ENCODE results near the gene TSPAN18. TPM values are rescaled to one million over a fixed set of nuclear protein-coding genes. Genes with fewer than 3 reads are reported as not detected.

The TSPAN18 gene
- total and polyA plus RNA-seq, 2 of the 8 experiments (the other 6 are each of a cell fraction or from before 2014, with no cell fraction given): 5.2 to 10.2 TPM

GRCh38 chr11:44711787-44712608 is 14.8 kb upstream of the TSPAN18 start:
- no peak overlapping the region for H3K4me3 ChIP-seq (ENCODE audit: extremely low read depth in 1 of 4, insufficient read depth in 2 of 4, low read depth in 3 of 4, low read length in 4 of 4)
- peak overlapping the region; percentile 79; the same call in 1 of the 2 replicates for H3K18ac ChIP-seq (ENCODE audit: extremely low read depth, low read length)
- H2BK15ac ChIP-seq (ENCODE audit: low read length): peak overlapping the region; percentile 88; the same call in 1 of the 2 replicates
- 0 out of 7 replicates have a peak overlapping the region, but pooled peaks of 1 of the 4 experiments have one; percentile 18 for H3K9ac ChIP-seq (replicated peaks in 1 of 4; ENCODE audit: extremely low read depth in 1 of 4, low read depth in 3 of 4, low read length in 3 of 4)
- H2BK20ac ChIP-seq (ENCODE audit: low read length): peak overlapping the region; percentile 99
- H2BK12ac ChIP-seq (ENCODE audit: low read depth, low read length): peak overlapping the region; percentile 90; the same call in 1 of the 2 replicates
- CTCF ChIA-PET (ENCODE audit: partially characterized antibody): interaction anchor here (0.6 to 3.2 kb wide), 14 partner anchors 9 to 199 kb away, joined by 3 to 15 read pairs (median 5); partner anchors contain the start of gene CD82
- no peaks in the 10 kb centered on the region for H3K79me1 ChIP-seq (ENCODE audit: low read depth, low read length)
- H3K27me3 ChIP-seq (replicated peaks in 1 of 4; ENCODE audit: control insufficient read depth in 3 of 4, extremely low read depth in 1 of 4, insufficient read depth in 3 of 4, low read length in 3 of 4): 0 out of 7 replicates have a peak, but pooled peaks cover 0 to 6% (median 0%) of the 10 kb centered on the region in 4 experiments
- WGBS, 2 experiments (ENCODE audit: extremely low coverage in 1 of 2, insufficient coverage in 1 of 2, insufficient read length in 1 of 2, insufficient replicate concordance in 2 of 2, low coverage in 1 of 2, low lambda C conversion rate in 2 of 2, missing lambda C conversion rate in 1 of 2): 42% methylated on average over 16 of the region's 16 CpGs; no CpG with 5 or more reads in 1 of the 2 experiments
- FAIRE-seq: no peak
- DNase-seq (ENCODE audit: low read depth in 1 of 2, low spot score in 2 of 2): peak in 1 of 2 experiments; percentile 58
- H4K91ac ChIP-seq (replicated peaks; ENCODE audit: insufficient read length, low read length): peak overlapping the region; percentile 17
- H3K27ac ChIP-seq (ENCODE audit: low read depth, low read length): no peak overlapping the region
- H4K5ac ChIP-seq (ENCODE audit: insufficient read length, low read depth, low read length): no peak overlapping the region
- no peak overlapping the region for H3K56ac ChIP-seq (replicated peaks; ENCODE audit: insufficient read length, low read depth, low read length)
- peak overlapping the region; percentile 72; the same call in 1 of the 2 replicates for H2BK5ac ChIP-seq (ENCODE audit: low read depth, low read length)
- peaks cover 8 to 10% (median 10%) of the 10 kb centered on the region in 4 experiments for H3K4me1 ChIP-seq (replicated peaks in 1 of 4; ENCODE audit: control insufficient read depth in 3 of 4, insufficient read depth in 4 of 4, low read length in 3 of 4)
- no peak overlapping the region for H3K23ac ChIP-seq (ENCODE audit: insufficient read length)
- H2AK5ac ChIP-seq (ENCODE audit: low read depth, low read length): no peak overlapping the region
- no peaks in the 10 kb centered on the region for H3K36me3 ChIP-seq (ENCODE audit: control insufficient read depth in 2 of 4, insufficient read depth in 4 of 4, low read length in 3 of 4)
- peak overlapping the region; percentile 96 for H2AFZ ChIP-seq (ENCODE audit: low read length)
- H3K79me2 ChIP-seq (ENCODE audit: control insufficient read depth in 1 of 2, insufficient read depth in 2 of 2, low read length in 2 of 2): no peaks in the 10 kb centered on the region
- POLR2A ChIA-PET (ENCODE audit: partially characterized antibody): interaction anchor here (0.7 to 1.9 kb wide), 4 partner anchors 9 to 109 kb away, joined by 3 to 5 read pairs (median 3); no protein-coding TSS in a partner anchor
- H4K8ac ChIP-seq (ENCODE audit: extremely low read depth, insufficient read depth, low read length): no peak overlapping the region
- no peak overlapping the region for H2BK120ac ChIP-seq (replicated peaks; ENCODE audit: low read depth, low read length)
- no peaks in the 10 kb centered on the region for H4K20me1 ChIP-seq (replicated peaks in 1 of 2; ENCODE audit: control insufficient read depth in 1 of 2, insufficient read depth in 2 of 2, low read length in 2 of 2)
- no peaks in the 10 kb centered on the region for H3K9me3 ChIP-seq (ENCODE audit: insufficient read depth in 2 of 2, low read depth in 1 of 2, low read length in 1 of 2)
- H3K4ac ChIP-seq (replicated peaks; ENCODE audit: insufficient read length, low read depth, low read length): no peak overlapping the region
- H3K23me2 ChIP-seq (ENCODE audit: low read depth, low read length): 0 out of 2 replicates have a peak, but pooled peaks cover 2% of the 10 kb centered on the region
- H3K14ac ChIP-seq (ENCODE audit: insufficient read length): no peak overlapping the region
- peak overlapping the region; percentile 36 to 40; a peak in 3 of 4 replicates for H3K4me2 ChIP-seq (ENCODE audit: insufficient read depth in 1 of 2, low read depth in 2 of 2, low read length in 2 of 2)
- TF ChIP-seq CTBP2 (IDR thresholded peaks at IDR 0.05; ENCODE audit: borderline replicate concordance, insufficient read depth, insufficient read length, low read length) (no peak), GABPA (IDR thresholded peaks at IDR 0.05; ENCODE audit: borderline replicate concordance, insufficient read depth, low read length) (no peak), CHD1 (IDR thresholded peaks at IDR 0.05; ENCODE audit: low read depth, low read length) (no peak), ATF2 (IDR thresholded peaks at IDR 0.05; ENCODE audit: low read length) (no peak), BRCA1 (IDR thresholded peaks at IDR 0.05; ENCODE audit: low read depth, low read length) (no peak), FOSL1 (IDR thresholded peaks at IDR 0.05; ENCODE audit: insufficient read depth, low read depth, low read length) (no peak), SIRT6 (IDR thresholded peaks at IDR 0.05; ENCODE audit: low read length) (no peak), HDAC2 (IDR thresholded peaks at IDR 0.05; ENCODE audit: borderline replicate concordance in 1 of 2, low read depth in 2 of 2, low read length in 2 of 2) (no peak), HDAC6 (IDR thresholded peaks at IDR 0.05; ENCODE audit: low read depth, low read length) (no peak)
